ENCODE data around the gene OR2S2.
"Not testable (repeated sequence)": the region's sequence is repeated elsewhere in the genome, so short reads cannot be mapped to it uniquely, and the experiment has no call there.

Gene OR2S2

DNA sequence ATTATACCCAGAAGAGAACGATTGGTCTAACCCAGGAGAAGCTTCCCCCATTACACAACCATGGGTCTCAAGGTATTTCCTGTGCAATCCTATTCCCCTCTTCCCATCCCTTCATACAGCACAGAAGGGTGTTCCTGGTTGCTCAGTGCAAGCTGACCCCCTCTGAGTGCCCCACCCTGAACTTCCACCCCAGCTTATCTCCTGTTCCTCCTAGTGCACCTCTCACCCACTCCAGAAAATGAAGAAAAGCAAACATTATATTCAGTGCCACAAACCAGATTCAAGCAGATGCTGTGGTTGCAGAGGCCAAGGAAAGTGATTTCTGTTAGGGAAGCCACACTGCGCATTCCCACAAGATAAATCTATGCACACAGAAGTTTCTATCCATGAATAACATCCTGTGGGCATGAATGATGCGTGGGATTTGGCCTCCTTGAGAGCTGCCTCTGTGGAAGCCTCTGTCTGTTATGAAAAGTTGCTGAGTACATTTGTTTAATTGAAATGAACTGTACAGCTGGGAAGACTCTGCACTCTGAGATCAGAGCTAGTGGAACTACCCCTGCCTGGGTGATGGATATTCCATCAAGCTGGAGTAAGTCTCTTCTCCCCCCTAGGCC is 2.2 kb upstream of the OR2S2 start:
- no peak for DNase-seq

DNA sequence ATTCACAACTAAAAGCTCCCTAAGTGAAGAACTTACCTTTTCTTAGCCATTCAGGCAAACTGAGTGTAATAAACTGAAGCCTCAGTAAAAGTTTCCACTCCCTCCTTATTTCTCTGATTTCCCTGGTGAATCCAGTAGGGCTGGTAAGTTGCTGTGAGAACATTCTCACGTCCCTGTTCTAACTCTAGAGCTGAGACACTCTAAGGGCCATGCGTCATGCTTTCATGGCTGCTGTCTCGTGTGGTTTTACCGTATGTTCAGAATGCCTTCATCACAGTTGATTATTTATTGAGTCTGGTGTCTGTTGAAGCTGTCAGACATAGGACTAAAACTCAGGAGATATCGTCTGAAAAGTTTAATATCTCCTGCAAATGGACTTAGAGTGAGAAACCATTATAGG is 1.3 kb downstream of the OR2S2 start:
- no peak for DNase-seq

- DNase-seq = no peak
Measured at GRCh38 chr9:35954942-35955546, 2.9 kb downstream of the OR2S2 start.

DNA sequence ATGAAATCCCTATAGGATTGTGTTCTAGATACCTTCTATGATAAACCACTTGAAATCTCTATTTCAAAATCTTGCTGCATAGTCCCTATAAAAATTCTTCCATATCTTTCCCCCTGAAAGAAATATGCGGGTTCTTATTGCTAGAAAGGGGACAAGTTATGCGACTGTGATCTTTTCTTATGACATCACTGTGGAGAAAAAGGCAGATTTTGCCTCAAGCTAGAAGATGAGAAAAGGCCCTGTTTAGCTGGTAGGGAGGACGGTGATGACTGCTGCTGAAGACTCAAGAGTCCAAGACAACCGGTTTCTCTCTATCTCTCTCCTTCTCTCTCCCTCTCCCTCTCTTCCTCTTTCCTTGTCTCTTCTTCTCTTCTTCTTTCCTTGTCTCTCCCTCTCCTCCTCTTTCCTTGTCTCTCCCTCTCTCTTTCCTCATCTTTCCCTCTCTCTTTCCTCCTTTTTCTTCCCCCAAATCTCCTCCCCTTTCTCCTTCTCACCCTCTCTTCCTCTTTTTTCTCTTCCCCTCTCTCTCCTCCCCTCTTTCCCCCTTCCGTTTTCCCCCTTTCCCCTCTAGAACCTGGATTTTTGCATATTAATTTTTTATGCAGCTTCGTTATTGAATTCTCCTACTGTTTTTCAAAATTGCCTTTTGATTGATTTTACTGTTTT is 5.3 kb downstream of the OR2S2 start:
- no peak for DNase-seq

- no peak for DNase-seq
Measured at GRCh38 chr9:35951736-35952135, 6.2 kb downstream of the OR2S2 start.

DNA sequence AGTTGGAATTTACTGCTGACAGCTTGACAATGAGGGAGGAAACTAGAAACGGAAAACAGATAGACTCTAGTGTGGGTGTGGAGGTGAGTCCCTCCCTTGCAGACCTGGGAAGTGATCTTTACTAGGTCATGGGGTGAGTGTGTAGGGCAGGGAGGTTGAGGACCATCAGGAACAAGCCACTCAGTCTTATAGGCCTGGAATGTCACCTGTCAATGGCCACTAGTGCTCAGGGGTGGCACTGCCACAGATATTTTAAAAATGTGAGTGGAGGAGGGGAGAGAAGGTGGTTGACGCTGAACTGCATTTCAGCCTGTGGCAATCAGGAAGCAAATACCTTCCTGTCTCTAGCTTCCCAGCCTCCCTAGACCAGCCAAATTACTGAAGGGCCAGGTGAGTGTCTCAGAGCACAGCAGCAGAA is 9.0 kb downstream of the OR2S2 start:
- DNase-seq = no peak

DNA sequence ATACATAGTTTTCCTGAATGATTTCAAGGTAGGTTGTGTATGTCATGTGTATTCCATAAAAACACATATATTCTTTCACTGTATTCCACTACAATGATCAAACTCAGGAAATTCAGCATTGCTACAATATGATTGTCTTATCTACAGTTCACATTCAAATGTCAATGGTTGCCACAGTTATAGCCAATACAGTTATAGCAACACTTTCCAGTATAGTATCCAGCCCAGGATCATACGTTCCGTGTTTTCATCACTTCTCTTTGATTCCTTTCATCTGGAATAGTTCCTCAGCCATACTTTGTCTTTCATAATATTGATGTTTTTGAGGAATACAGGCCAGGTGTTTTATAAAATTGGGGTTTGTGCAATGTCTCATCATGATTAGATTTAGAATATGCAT is 9.5 kb downstream of the OR2S2 start:
- DNase-seq = no peak

- no peak for DNase-seq
Measured at GRCh38 chr9:35945341-35946018, 12.5 kb downstream of the OR2S2 start.

DNA sequence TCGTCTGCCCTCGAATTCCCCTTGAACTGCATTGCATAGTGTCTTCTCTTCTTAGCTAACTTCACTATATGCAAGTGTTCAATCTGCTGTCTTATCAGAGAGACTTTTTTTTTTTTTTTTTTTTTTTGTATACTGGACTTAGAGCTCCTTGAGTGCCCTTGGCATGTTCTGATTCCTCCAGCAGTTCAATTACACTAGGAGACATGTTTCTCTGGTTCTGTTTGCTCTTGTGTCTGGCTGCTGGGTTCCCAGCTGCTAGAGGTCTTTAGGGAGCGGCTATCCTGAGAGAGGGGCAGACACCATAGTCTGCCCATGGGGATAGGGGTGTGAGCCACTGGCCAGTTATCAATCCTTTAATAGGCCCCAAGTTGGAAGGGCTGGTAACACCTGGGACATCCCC is 13.1 kb downstream of the OR2S2 start:
- DNase-seq = no peak

DNA sequence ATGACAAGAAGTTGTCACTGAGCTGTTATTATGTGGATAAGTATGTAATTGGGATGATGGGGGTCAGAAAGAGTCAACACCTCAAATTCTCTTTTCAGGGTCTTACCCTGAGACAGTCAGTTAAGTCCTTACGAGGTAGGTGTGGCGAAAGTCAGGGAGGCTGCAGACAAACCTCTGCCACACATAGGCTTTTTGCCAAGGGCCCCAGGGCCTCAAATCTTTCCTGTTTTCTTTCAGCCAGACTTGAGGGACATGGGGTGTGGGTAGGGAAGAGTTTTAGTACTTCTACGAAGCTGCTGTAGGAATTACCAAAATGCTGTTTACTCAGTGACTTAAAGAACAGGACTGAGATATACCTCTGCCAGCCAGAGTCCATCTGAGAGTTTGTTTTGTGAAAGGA is 13.8 kb downstream of the OR2S2 start:
- DNase-seq = no peak

- no peak for DNase-seq
Measured at GRCh38 chr9:35942286-35942685, 15.7 kb downstream of the OR2S2 start.

DNA sequence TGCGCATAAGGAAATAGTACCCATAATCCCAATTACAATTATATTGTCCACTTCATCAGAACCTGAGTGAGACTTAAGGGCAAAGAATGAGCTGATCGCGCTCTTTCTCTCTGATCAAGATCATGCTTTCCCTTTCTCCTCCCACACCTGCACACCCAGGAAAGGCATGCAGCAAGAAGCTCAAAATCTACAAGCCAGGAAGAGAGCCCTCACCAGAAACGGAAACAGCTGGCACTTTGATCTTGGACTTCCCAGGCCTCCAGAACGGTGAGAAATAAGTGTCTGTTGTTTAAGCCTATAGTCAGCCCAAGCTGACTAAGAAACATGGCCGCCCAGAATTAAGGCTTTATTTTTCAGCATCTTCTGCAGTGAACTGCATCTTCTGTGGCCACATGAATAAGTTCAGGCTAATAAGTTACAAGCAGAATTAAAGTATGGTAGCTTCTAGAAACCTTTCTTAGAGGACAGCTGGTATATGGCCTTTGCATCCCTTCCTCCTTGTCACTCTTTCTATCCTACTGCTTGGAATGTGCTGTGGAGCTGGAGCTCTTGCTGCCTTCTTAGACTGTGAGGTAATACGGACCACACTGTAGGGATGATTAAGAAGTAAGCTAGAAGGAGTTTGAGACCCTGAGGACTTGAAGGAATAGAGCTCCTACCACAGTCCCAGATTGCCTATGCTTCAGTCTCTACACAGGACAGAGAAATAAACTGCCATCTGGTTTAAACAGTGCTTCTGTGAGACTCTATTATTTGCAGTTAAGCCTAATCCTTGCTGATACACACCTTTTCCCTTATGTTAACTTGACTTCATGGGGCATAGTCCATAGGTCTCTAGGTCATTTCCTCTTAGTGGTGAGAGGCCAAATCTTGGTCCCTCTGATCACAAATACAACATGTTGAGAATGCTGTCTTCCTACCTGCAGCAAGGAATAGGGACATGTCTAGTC is 17.2 kb downstream of the OR2S2 start:
- no peak for DNase-seq

- DNase-seq = no peak
Measured at GRCh38 chr9:35939679-35940250, 18.2 kb downstream of the OR2S2 start.

DNA sequence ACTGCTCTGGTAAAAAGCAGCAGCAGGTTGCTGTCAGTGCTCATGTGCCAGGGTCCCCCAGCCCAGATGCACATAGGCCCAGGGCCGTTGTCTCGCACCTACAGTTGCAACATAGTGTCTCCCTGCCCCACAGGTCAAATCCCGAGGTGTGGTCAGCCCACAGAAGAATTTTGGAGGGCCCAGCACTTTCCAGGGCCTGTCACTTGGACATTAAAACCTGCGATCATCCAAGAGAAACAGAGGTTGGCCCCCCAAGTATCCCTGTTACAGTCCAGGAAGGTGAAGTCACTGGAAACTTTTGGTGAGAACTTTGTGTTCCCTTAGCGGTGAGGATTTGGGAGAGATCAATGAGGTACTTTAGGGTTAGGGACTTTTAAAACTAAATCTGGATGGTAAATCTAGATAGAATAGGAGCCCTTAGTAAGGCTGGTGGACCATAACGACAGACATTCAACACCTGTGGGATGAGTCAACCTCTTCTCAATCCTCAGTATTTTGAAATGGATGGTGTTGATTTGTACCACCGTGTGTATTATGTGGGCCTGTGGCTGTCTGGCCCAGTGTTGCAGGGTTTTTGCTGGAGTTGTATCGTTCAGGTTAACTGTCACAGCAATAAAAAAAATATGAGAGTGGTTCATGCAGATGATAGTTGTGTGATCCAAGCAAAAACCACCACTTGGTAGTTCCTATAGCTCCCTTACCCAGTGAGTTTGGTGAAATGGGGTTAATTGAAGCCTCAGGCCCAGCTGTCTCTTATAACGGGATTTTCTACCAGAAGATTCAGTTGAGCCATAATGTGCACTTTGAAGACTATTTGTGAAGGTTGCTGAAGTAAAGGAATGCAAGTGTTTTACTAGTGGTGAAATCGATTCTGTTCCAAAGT is 19.2 kb downstream of the OR2S2 start:
- DNase-seq = no peak

DNA sequence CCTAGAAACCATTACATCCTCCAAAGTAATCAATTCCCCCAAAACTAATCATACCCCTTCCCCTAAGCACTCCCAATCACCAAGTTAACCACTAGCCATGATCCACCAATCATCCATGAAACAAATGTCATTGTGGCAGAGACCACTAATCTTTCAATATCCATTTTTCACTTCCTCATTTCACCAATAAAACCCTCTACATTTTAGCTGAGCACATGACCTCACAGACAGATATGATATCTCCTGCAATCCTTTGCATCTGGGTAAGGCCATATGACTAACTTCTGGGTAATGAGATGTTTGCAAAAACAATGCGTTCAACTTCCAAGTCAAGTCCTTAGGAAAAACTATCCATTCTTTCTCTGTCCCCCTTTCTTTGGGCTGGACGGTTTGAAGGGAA is 20.7 kb downstream of the OR2S2 start:
- no peak for DNase-seq

GRCh38 chr9:35935755-35936509 is 22.0 kb downstream of the OR2S2 start:
- DNase-seq = no peak

DNA sequence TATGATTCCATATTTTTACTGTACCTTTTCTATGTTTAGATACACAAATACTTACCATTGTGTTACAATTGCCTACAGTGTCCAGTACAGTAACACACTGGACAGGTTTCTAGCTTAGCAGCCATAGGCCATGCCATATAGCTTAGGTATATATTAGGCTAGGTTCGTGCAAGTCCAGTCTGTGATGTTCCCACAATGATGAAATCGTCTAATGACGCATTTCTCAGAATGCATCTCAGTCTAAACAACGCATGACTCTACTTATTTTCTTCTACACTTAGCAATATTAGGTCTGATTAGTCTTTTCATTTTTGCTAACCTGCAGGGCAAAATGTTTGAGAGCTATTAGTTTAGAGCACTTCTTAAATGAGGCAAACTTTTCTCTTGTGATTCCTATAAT is 22.7 kb downstream of the OR2S2 start:
- no peak for DNase-seq

- DNase-seq = not testable (repeated sequence)
Measured at GRCh38 chr9:35934069-35934468, 23.9 kb downstream of the OR2S2 start.

GRCh38 chr9:35933550-35934067 is 24.3 kb downstream of the OR2S2 start:
- DNase-seq = no peak

DNA sequence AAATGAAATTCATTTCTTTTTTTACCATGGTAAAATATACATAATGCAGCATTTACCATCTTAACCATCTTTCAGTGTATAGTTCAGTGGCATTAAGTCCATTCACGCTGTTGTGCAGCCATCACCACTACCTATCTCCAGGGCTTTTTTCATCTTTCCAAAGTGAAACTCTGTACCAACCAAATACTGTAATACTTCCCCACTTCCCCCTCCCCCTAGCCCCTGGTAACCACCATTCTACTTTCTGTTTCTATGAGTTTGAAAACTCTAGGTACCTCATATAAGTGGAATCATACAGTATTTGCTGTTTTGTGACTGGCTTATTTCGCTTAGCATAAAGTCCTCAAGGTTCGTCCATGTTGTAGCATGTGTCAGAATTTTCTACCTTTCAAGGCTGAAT is 25.2 kb downstream of the OR2S2 start:
- no peak for DNase-seq

Measured in NCI-H510A (cell line).